Measurements from ENCODE around the gene CCNB1IP1.

DNA sequence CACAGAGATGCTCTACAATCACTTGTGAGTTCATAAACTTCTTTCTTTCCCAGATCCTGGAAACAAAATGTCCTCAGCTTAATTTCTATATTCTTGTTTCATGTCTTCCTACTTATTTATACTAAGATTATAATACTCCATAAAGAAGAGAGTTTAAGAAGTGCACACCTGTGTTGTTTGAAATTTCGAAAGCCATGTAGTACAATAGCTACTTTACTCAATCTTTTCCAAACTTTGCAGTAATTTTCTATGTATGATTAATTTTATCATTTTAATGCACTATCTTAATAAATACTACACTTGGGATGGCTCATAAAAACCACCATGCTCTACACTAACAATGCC is 27.0 kb downstream of the CCNB1IP1 start:
- TF ChIP-seq, protein P1, sequence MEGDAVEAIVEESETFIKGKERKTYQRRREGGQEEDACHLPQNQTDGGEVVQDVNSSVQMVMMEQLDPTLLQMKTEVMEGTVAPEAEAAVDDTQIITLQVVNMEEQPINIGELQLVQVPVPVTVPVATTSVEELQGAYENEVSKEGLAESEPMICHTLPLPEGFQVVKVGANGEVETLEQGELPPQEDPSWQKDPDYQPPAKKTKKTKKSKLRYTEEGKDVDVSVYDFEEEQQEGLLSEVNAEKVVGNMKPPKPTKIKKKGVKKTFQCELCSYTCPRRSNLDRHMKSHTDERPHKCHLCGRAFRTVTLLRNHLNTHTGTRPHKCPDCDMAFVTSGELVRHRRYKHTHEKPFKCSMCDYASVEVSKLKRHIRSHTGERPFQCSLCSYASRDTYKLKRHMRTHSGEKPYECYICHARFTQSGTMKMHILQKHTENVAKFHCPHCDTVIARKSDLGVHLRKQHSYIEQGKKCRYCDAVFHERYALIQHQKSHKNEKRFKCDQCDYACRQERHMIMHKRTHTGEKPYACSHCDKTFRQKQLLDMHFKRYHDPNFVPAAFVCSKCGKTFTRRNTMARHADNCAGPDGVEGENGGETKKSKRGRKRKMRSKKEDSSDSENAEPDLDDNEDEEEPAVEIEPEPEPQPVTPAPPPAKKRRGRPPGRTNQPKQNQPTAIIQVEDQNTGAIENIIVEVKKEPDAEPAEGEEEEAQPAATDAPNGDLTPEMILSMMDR (conservative IDR thresholded peaks at IDR 0.05; ENCODE audit: low read depth, low read length) = no peak; the same call in 1 of the 2 replicates
- TF ChIP-seq EZH2 (IDR thresholded peaks at IDR 0.05; ENCODE audit: borderline replicate concordance, low read depth, low read length, poor library complexity, severe bottlenecking) = no peak

Data from A673 (cell line).